ENCODE data around the gene C3orf33. TPM values are rescaled to one million over a fixed set of nuclear protein-coding genes. Genes with fewer than 3 reads are reported as not detected.

The C3orf33 gene
- total and polyA plus RNA-seq, 2 of the 8 experiments (the other 6 are each of a cell fraction or from before 2014, with no cell fraction given): 3.4 to 4.5 TPM

GRCh38 chr3:155772801-155773200 lies 33.3 kb downstream of the C3orf33 start (continued):
- no peak for TF ChIP-seq CHD7 (IDR thresholded peaks at IDR 0.05; ENCODE audit: insufficient replicate concordance, low read length)
- TF ChIP-seq EGR1 (IDR thresholded peaks at IDR 0.05; ENCODE audit: borderline replicate concordance, low read depth, low read length): no peak
- TF ChIP-seq SUZ12 (IDR thresholded peaks at IDR 0.05; ENCODE audit: low read length): no peak
- TF ChIP-seq JUN (IDR thresholded peaks at IDR 0.05; ENCODE audit: low read depth, low read length): no peak
- no peak for TF ChIP-seq SP1 (IDR thresholded peaks at IDR 0.05; ENCODE audit: low read depth, low read length)
- TF ChIP-seq TAF7 (optimal IDR thresholded peaks at IDR 0.05; ENCODE audit: borderline replicate concordance, low read depth, low read length): no peak
- no peak for TF ChIP-seq TAF1 (IDR thresholded peaks at IDR 0.05; ENCODE audit: low read depth, low read length)
- TF ChIP-seq BACH1 (IDR thresholded peaks at IDR 0.05; ENCODE audit: low read length): no peak
- TF ChIP-seq CHD2 (IDR thresholded peaks at IDR 0.05; ENCODE audit: low read length): no peak
- no peak for TF ChIP-seq TCF12 (IDR thresholded peaks at IDR 0.05; ENCODE audit: low read depth, low read length)
- no peak for TF ChIP-seq KDM5A (IDR thresholded peaks at IDR 0.05; ENCODE audit: low read length)

Data from H1 (cell line).